Measurements from ENCODE around the gene PLPP1.

DNA sequence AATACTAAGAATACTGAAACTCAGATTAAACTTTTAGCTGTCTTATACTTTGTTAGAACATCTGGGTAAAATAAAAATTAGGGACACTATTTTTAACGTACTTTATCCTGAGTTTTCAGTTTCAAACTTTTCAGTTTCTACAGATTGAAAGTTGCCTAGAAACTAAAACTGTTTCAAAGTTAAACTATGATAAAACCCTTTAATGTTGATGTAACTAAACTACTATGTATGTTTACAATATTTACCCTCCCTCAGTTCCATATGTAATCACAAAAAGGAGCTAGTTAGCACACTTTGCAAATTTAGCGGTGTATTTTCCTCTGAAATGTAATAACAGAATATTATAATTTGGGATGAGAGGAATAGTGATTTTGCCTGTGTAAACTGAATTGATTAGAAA lies 121.1 kb downstream of the PLPP1 start:
- no peak for TF ChIP-seq EZH2 (IDR thresholded peaks at IDR 0.05; ENCODE audit: borderline replicate concordance, low read length)
- TF ChIP-seq, protein P1, sequence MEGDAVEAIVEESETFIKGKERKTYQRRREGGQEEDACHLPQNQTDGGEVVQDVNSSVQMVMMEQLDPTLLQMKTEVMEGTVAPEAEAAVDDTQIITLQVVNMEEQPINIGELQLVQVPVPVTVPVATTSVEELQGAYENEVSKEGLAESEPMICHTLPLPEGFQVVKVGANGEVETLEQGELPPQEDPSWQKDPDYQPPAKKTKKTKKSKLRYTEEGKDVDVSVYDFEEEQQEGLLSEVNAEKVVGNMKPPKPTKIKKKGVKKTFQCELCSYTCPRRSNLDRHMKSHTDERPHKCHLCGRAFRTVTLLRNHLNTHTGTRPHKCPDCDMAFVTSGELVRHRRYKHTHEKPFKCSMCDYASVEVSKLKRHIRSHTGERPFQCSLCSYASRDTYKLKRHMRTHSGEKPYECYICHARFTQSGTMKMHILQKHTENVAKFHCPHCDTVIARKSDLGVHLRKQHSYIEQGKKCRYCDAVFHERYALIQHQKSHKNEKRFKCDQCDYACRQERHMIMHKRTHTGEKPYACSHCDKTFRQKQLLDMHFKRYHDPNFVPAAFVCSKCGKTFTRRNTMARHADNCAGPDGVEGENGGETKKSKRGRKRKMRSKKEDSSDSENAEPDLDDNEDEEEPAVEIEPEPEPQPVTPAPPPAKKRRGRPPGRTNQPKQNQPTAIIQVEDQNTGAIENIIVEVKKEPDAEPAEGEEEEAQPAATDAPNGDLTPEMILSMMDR (conservative IDR thresholded peaks at IDR 0.05 in 1 of 2, IDR thresholded peaks at IDR 0.05 in 1 of 2; ENCODE audit: extremely low read depth in 1 of 2, insufficient read depth in 1 of 2, low read depth in 1 of 2, low read length in 2 of 2) = no peak

Measured in mammary epithelial cell (primary cell).